Dendritic cell treated with granulocyte-macrophage colony-stimulating factor and Interleukin-4, amounts not matched to agents 40 ng/mL and 50 ng/mL, for 4 days (primary cell): ENCODE data around the gene GPC6.

ENCODE experiments used
- H3K27ac Mint-ChIP-seq: one replicate; pipeline ENCODE4 v1.8.0; 2022; ENCODE audit warnings: mild to moderate bottlenecking, mixed read lengths
- H3K27me3 Mint-ChIP-seq: one replicate; pipeline ENCODE4 v1.8.0; 2022; ENCODE audit warnings: mild to moderate bottlenecking, mixed read lengths
- H3K36me3 Mint-ChIP-seq: one replicate; pipeline ENCODE4 v1.8.0; 2022; ENCODE audit warnings: low read depth, mixed read lengths
- H3K4me1 Mint-ChIP-seq: one replicate; pipeline ENCODE4 v1.8.0; 2022; ENCODE audit warnings: low read depth, mixed read lengths
- H3K4me3 Mint-ChIP-seq: one replicate; pipeline ENCODE4 v1.8.0; 2022; ENCODE audit warnings: mild to moderate bottlenecking, moderate library complexity, mixed read lengths
- H3K9me3 Mint-ChIP-seq: one replicate; pipeline ENCODE4 v1.8.0; 2022; ENCODE audit warnings: mixed read lengths
- intact Hi-C: fragments of 100-400 bp; cut with micrococcal nuclease; formaldehyde crosslinking; loops from one replicate; pipeline ENCODE4 v1.15.0; 2022

The GPC6 gene

DNA sequence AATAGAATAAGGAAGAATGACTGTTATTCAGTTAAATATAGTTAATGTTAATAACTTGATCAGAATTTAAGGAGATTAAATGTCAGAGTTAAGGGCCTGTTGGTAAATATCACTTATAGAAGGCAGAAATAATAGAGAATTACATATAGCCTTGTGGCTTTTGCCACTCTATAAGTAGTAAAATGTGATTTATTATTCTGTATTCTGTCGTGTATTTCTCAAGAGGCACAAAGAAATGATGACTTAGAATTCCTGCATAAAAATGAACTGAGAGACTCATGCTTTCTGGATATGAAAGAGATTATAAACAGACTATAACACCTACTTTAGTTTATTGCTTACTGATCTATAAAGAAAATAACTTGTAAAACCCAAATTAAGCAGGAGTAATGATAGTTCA, 40.1 kb downstream of the GPC6 start:
- Mint-ChIP-seq H3K36me3 (no peaks in the 10 kb centered on the region), H3K9me3 (no peaks in the 10 kb centered on the region), H3K4me3 (no peak overlapping the region), H3K27me3 (no peaks in the 10 kb centered on the region), H3K27ac (no peak overlapping the region), H3K4me1 (no peaks in the 10 kb centered on the region)
- intact Hi-C loops, result no loop called here

DNA sequence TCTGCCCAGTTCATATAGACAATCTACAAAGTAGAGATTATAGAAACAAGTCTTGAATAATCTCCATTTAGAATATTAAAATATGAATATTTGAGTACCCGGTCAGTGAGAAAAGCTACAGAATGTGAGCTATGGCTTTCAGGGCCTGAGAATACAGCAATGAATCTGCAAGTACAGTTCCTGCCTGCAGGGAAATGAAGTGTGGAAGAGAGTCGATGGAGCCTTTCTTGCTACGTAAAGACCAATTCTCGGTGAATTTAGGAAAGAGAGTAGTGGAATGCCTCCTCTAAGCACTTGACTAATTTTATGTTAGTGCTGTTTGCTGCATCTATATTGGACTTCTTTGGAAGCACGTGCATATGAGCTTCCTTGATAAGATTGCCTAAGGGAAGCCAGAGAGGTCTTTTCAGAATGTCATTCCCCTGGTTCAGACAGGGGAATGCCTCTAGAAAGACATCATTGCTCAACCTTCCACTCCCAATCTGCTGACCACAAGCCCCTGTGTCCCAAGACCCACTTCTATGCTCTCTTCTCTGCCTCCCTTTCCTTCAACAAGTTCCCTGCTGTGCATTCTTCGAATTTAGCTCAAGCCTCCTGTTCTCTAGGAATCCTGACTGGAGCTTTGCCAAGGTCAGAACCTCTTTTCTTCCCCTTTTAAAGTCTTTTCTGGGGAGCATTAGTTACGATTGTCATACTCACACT, 41.9 kb downstream of the GPC6 start:
- intact Hi-C loops, result no loop called here
- Mint-ChIP-seq H3K36me3 (no peaks in the 10 kb centered on the region), H3K27me3 (no peaks in the 10 kb centered on the region), H3K27ac (no peak overlapping the region), H3K9me3 (no peaks in the 10 kb centered on the region), H3K4me3 (no peak overlapping the region), H3K4me1 (no peaks in the 10 kb centered on the region)

DNA sequence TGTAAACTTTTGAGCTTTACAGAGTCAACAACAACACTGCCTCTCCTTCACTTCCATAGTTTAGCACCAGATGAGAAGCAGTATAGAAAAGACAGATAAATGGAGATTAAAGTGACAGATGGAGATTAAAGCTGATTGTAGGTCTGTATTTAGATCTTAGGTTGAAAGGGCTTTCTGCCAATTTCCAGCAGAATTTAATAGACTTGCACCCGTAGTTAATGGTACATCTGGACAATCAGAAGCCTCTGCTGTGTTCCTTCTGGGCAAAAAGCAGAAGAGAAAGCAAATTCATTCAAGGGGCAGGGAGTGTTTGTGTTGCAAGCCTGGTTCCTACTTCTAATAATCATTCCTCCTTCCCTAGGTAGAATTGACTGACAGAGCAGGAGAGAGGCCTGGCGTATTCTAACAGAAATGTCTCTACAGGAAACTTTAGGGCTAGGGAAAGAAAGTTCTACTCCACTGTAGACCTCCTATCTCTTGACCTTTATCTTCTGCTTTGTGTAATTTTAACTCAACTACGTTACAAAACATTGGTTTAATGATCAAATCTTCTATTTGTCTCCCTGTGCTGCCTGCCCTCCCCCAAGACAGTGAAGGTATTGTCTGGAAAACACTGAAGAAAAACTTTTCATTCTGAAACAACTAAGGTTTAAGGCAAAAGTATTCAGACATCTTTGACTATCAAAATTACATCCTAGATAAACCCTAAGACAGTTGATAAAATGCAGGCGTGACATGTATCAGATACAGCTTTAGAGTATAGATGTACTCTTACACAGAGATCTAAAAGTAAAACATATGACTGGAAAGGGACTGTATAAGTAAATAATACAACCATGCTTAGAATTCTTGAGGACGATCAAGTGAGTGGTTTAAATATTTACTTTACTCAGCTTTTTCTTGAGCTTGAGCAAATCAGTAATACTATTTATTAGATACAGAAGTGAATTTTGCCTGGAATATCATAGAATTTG, 44.4 kb downstream of the GPC6 start:
- Mint-ChIP-seq H3K9me3 (no peaks in the 10 kb centered on the region), H3K27ac (no peak overlapping the region), H3K4me1 (no peaks in the 10 kb centered on the region), H3K4me3 (no peak overlapping the region), H3K27me3 (no peaks in the 10 kb centered on the region), H3K36me3 (no peaks in the 10 kb centered on the region)
- intact Hi-C loops, result no loop called here

DNA sequence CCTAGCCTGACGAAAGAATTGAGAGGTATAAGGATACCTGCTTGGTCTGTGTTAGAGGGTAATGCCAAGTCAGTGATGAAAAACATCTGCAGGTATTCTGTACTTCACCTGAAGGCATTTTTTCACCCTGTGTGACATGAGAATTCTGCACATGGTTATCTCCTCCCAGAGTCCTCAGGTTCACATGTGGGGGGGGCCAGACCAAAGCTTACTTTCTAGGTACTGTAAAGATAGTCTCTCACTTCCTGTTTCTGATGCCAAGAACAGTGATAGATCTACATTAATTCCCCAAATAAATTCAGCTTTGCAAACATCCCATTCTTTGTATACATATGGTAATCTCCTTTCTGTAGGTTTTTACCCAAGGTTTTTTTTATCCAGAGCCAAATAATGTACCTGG, 53.4 kb downstream of the GPC6 start:
- intact Hi-C loops, result no loop called here
- H3K27ac Mint-ChIP-seq, result no peak overlapping the region
- no peaks in the 10 kb centered on the region for H3K4me1 Mint-ChIP-seq
- no peaks in the 10 kb centered on the region for H3K27me3 Mint-ChIP-seq
- H3K9me3 Mint-ChIP-seq, result no peaks in the 10 kb centered on the region
- H3K4me3 Mint-ChIP-seq, result no peak overlapping the region
- H3K36me3 Mint-ChIP-seq, result no peaks in the 10 kb centered on the region

DNA sequence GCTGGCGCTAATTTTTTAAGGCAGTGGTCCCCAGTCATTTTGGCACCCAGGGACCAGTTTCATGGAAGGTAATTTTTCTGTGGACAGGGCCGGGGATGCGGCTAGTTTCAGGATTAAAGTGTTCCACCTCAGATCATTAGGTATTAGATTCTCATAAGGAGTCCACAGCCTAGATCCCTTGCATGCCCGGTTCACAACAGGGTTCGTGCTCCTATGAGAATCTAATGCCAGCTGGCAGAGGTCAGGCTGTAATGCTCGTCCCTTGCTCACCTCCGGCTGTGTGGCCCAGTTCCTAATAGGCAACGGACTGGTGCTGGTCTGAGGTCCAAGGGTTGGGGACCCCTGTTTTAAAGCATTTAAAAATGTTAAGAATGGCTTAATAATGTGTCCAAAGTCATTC, 54.1 kb downstream of the GPC6 start:
- Mint-ChIP-seq H3K4me3 (no peak overlapping the region), H3K27ac (no peak overlapping the region), H3K36me3 (no peaks in the 10 kb centered on the region), H3K9me3 (no peaks in the 10 kb centered on the region), H3K27me3 (no peaks in the 10 kb centered on the region), H3K4me1 (no peaks in the 10 kb centered on the region)
- intact Hi-C loops, result no loop called here

DNA sequence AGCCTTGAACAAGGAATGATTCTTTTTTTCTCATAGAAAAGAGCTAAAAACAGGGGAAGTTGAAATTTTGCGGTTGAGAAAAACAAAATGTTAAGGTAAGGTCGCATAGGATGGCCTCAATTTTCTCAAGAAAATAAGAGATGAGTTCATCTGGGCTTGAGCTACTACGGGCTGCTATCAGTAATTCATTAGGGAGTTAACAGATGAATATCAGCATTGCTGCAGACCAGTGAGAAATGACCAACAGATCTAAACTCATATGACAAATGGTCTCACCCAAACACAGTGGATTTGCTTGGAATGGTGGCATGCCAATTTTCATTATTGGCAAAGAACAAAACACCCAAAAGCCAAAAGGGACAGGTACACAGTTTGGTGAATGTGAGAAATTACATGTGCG, 56.6 kb downstream of the GPC6 start:
- Mint-ChIP-seq H3K27me3 (no peaks in the 10 kb centered on the region), H3K4me1 (no peaks in the 10 kb centered on the region), H3K4me3 (no peak overlapping the region), H3K36me3 (no peaks in the 10 kb centered on the region), H3K27ac (no peak overlapping the region), H3K9me3 (no peaks in the 10 kb centered on the region)
- intact Hi-C loops, result no loop called here

DNA sequence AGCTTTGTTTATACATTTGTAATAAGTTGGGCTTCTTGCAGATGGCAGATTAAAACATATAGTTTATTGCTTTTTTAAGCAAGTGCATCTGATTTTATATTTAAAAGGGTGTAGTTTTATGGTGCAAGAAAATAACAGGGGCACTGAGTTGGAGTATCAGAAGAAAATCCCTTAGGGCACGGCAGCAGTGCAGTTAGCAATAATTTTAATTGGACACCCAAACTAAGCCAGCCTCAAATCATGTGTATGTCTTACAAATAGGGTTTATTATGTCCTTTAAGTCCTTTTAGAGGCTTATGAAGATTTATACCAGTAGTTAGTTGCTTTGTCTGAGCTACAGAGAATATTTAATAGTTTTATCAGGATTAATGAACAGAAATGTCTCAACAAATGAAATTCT, 57.5 kb downstream of the GPC6 start:
- no peaks in the 10 kb centered on the region for H3K27me3 Mint-ChIP-seq
- no peak overlapping the region for H3K4me3 Mint-ChIP-seq
- H3K9me3 Mint-ChIP-seq, result no peaks in the 10 kb centered on the region
- H3K4me1 Mint-ChIP-seq, result no peaks in the 10 kb centered on the region
- no peaks in the 10 kb centered on the region for H3K36me3 Mint-ChIP-seq
- intact Hi-C loops, result no loop called here
- no peak overlapping the region for H3K27ac Mint-ChIP-seq

DNA sequence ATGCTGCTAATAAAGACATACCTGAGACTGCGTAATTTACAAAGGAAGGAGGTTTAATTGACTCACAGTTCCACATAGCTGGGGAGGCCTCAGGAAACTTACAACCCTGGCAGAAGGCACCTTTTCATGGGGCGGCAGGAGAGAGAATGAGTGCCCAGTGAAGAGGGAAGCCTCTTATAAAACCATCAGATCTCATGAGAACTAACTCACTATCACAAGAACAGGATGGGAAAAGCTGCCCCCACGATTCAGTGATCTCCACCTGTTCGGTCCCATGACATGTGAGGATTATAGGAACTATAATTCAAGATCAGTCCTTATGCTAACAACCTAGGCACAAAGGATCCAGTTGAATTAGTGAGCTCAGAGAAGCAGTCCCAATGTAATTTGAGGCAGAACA, 59.4 kb downstream of the GPC6 start:
- H3K9me3 Mint-ChIP-seq, result no peaks in the 10 kb centered on the region
- no peak overlapping the region for H3K27ac Mint-ChIP-seq
- intact Hi-C loops, result no loop called here
- H3K4me3 Mint-ChIP-seq, result no peak overlapping the region
- H3K4me1 Mint-ChIP-seq, result no peaks in the 10 kb centered on the region
- H3K36me3 Mint-ChIP-seq, result no peaks in the 10 kb centered on the region
- H3K27me3 Mint-ChIP-seq, result no peaks in the 10 kb centered on the region

DNA sequence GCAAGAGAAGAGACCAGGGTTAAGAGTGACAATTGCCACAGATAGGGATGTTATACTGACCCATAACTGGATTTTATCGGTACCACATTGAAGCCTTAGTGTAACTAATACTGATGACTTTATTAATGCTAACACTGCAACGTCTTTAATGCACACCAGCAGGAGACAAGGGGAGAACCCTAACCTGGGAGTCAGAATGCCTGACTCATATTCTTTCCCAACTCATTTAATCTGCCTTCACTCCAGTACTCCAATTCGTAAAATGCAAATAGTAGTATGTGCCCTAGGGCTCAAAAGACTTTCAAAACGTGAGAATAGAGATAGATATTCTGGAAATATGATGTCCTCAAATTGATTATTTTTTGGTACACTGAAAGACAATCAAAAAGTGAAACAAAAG, 62.4 kb downstream of the GPC6 start:
- Mint-ChIP-seq H3K4me1 (no peaks in the 10 kb centered on the region), H3K27ac (no peak overlapping the region), H3K4me3 (no peak overlapping the region), H3K27me3 (no peaks in the 10 kb centered on the region), H3K9me3 (no peaks in the 10 kb centered on the region), H3K36me3 (no peaks in the 10 kb centered on the region)
- intact Hi-C loops, result no loop called here

DNA sequence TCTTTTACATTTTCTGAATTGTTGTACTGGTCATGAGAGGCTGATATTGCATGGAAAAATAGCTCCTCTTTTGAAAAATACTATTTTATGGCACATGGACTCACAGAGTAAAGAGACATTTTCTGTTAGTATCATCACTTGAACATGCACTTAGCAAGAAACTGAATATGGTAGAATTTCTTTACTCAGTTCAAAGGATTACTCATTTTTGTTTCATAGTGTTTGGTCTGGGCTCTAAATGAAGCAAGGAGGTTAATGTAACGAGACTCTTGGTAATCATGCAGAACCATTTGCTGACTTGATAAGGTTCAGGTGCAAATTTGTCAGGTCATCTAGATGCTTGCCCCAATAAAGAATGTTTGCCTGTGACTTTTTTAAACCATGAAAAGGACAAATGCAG, 63.2 kb downstream of the GPC6 start:
- Mint-ChIP-seq H3K27ac (no peak overlapping the region), H3K4me1 (no peaks in the 10 kb centered on the region), H3K4me3 (no peak overlapping the region), H3K9me3 (peaks cover 3% of the 10 kb centered on the region), H3K27me3 (no peaks in the 10 kb centered on the region), H3K36me3 (no peaks in the 10 kb centered on the region)
- intact Hi-C loops, result no loop called here

DNA sequence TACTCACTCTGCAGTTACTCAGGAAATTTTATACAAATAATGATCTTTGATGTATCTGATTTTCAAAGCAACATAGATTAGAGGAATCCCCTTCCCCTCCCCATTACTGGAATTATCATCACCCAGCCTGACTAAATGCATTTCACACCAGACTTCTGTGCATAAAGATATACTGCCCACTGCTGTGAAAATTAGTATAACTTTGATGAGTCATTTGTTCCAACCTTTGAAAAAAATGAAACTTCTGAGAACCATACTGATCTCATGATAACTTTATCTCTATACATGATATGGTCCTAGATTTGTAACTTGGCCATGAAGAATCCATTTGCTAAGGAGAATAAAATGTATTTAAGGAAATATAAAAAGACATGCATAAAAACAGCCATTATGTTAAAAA, 63.9 kb downstream of the GPC6 start:
- no peak overlapping the region for H3K27ac Mint-ChIP-seq
- H3K4me1 Mint-ChIP-seq, result no peaks in the 10 kb centered on the region
- no peaks in the 10 kb centered on the region for H3K27me3 Mint-ChIP-seq
- no peaks in the 10 kb centered on the region for H3K36me3 Mint-ChIP-seq
- no peak overlapping the region for H3K4me3 Mint-ChIP-seq
- intact Hi-C loops, result no loop called here
- H3K9me3 Mint-ChIP-seq, result peaks cover 5% of the 10 kb centered on the region

DNA sequence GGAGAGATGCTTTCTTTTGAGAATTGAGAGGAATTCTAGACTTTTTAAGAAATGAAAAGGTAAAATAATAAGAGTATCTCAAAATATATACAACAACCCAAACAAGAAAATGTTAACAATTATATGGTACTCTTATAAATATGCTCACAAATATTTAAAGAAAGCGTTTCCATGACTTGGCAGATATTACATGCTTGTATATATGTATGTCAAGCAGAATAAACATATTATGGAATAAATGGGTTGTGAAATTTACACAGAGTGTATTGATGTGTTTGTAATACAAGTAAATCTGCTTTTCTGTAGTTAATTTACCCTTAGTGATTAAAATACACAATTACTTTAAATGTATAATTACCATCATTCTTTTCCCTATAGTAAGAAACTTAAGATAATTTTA, 65.8 kb downstream of the GPC6 start:
- intact Hi-C loops, result no loop called here
- peaks cover 18% of the 10 kb centered on the region for H3K9me3 Mint-ChIP-seq
- H3K36me3 Mint-ChIP-seq, result no peaks in the 10 kb centered on the region
- H3K4me1 Mint-ChIP-seq, result no peaks in the 10 kb centered on the region
- no peak overlapping the region for H3K4me3 Mint-ChIP-seq
- no peaks in the 10 kb centered on the region for H3K27me3 Mint-ChIP-seq
- no peak overlapping the region for H3K27ac Mint-ChIP-seq

DNA sequence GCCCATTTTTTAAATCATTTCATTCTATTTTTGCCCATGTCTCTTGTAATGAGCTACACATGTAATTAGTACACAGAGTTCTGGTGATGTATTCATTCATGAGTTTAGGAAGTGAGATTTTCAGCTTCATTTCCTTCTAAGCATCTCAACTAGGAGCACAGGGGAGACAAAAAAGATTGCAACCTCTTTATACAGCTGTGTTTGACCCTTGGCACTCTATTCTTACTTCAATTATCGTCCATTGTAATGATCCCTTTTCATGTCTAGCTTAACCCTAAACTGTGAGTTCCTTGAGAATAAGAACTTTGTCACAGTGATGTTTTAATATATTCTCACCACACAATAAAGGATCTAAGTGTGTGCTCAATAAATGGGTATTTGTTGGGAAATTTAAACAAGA, 67.1 kb downstream of the GPC6 start:
- Mint-ChIP-seq H3K4me1 (no peaks in the 10 kb centered on the region), H3K4me3 (no peak overlapping the region), H3K9me3 (peaks cover 18% of the 10 kb centered on the region), H3K27ac (no peak overlapping the region), H3K27me3 (no peaks in the 10 kb centered on the region), H3K36me3 (no peaks in the 10 kb centered on the region)
- intact Hi-C loops, result no loop called here

DNA sequence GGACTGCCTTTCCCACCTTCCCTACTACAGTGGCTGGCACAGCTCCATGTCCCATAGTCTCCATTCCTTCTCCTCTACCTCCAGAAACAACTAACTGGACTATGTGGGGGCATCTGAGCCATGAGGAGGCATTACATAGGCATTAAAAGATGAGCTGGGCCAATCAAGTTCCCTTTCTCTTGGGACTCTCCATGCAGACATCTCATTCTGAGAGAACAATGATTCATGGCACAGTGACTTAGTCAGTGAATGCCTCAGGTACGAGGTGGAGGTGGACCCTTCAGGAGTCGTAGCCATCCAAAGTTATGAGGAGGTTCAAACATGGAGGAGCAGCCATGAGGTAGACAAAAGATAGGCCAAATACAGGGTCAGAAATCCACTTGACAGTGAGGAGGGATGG, 70.0 kb downstream of the GPC6 start:
- intact Hi-C loops, result no loop called here
- H3K27me3 Mint-ChIP-seq, result no peaks in the 10 kb centered on the region
- no peak overlapping the region for H3K4me3 Mint-ChIP-seq
- H3K4me1 Mint-ChIP-seq, result no peaks in the 10 kb centered on the region
- H3K9me3 Mint-ChIP-seq, result peaks cover 18% of the 10 kb centered on the region
- H3K36me3 Mint-ChIP-seq, result no peaks in the 10 kb centered on the region
- H3K27ac Mint-ChIP-seq, result no peak overlapping the region
